IMR-90 (cell line): Measurements from ENCODE around the gene BCCIP. TPM values are rescaled to one million over a fixed set of nuclear protein-coding genes. Genes with fewer than 3 reads are reported as not detected.

Source experiments
- ATAC-seq: fragments of 200-7000 bp; cut with Tn5 transposase; 2 replicates; pipeline ENCODE4 v1.9.1; 2020; ENCODE audit warnings: low read depth, mild to moderate bottlenecking, moderate library complexity
- BruUV-seq: library from RNA; stranded (reverse); fragments of 400-500 nt; replicated peaks from 2 replicates; lab custom pipeline; 2021; lab: Mats Ljungman, UMichigan
- CTCF ChIA-PET: fragments of 300-600 bp; formaldehyde crosslinking; extraction: SDS; loops from one replicate; lab custom pipeline; 2021; ENCODE audit warnings: antibody characterized with exemption; lab: Yijun Ruan, JAX
- POLR2A ChIA-PET: fragments of 300-600 bp; sonication (Branson Sonifier 250); formaldehyde crosslinking; loops from one replicate; lab custom pipeline; 2022; ENCODE audit warnings: antibody characterized with exemption; ENCODE audit not compliant: unreplicated experiment; lab: Charles Lee
- DNase-seq: peaks from one replicate; pipeline ENCODE4 v3.0.0; 2013
- H2AFZ ChIP-seq: replicated peaks from 2 replicates; pipeline ENCODE3; 2013; ENCODE audit warnings: low read length, mild to moderate bottlenecking; ENCODE audit not compliant: poor library complexity
- H2AK5ac ChIP-seq: 2 replicates; pipeline ENCODE4 v1.6.1; 2013; ENCODE audit warnings: low read depth, low read length, inconsistent platforms
- H2AK9ac ChIP-seq: replicated peaks from 2 replicates; pipeline ENCODE3; 2013; ENCODE audit warnings: mild to moderate bottlenecking, low read depth, low read length, moderate library complexity; ENCODE audit not compliant: poor library complexity
- H2BK120ac ChIP-seq: 2 replicates; pipeline ENCODE4 v1.6.1; 2013; ENCODE audit warnings: low read depth, low read length, inconsistent platforms
- H2BK15ac ChIP-seq: 3 replicates; pipeline ENCODE4 v1.6.1; 2013; ENCODE audit warnings: low read depth, low read length, inconsistent platforms
- H2BK20ac ChIP-seq: 2 replicates; pipeline ENCODE4 v1.6.1; 2013; ENCODE audit warnings: low read depth, mild to moderate bottlenecking, inconsistent platforms, low read length, moderate library complexity
- H2BK5ac ChIP-seq: 2 replicates; pipeline ENCODE4 v1.6.1; 2013; ENCODE audit warnings: mild to moderate bottlenecking, low read depth, low read length, inconsistent platforms; ENCODE audit not compliant: poor library complexity, severe bottlenecking
- H3K14ac ChIP-seq: replicated peaks from 2 replicates; pipeline ENCODE4 v1.6.1; 2013; ENCODE audit warnings: low read depth, low read length, inconsistent platforms
- H3K18ac ChIP-seq: 2 replicates; pipeline ENCODE4 v1.6.1; 2013; ENCODE audit warnings: low read depth, low read length, control low read depth
- H3K23ac ChIP-seq: 2 replicates; pipeline ENCODE4 v1.6.1; 2013; ENCODE audit warnings: low read depth, low read length, inconsistent platforms
- H3K27ac ChIP-seq: 2 replicates; pipeline ENCODE4 v1.5.1; 2013; ENCODE audit warnings: mild to moderate bottlenecking, control low read depth, low read length; ENCODE audit not compliant: insufficient read depth
- H3K27me3 ChIP-seq: 2 replicates; pipeline ENCODE4 v1.6.1; 2013; ENCODE audit warnings: low read length; ENCODE audit not compliant: control insufficient read depth, insufficient read depth
- H3K36me3 ChIP-seq: 2 replicates; pipeline ENCODE4 v1.6.1; 2013; ENCODE audit warnings: low read length, mixed read lengths; ENCODE audit not compliant: control insufficient read depth, insufficient read depth
- H3K4ac ChIP-seq: 2 replicates; pipeline ENCODE4 v1.6.1; 2013; ENCODE audit warnings: low read depth, low read length, inconsistent platforms
- H3K4me1 ChIP-seq: 2 replicates; pipeline ENCODE4 v1.6.1; 2013; ENCODE audit warnings: low read length, mixed read lengths; ENCODE audit not compliant: control insufficient read depth, insufficient read depth
- H3K4me2 ChIP-seq: 2 replicates; pipeline ENCODE4 v1.6.1; 2013; ENCODE audit warnings: low read depth, mild to moderate bottlenecking, control low read depth, low read length, moderate library complexity
- H3K4me3 ChIP-seq: 2 replicates; pipeline ENCODE4 v1.5.1; 2013; ENCODE audit warnings: low read depth, mild to moderate bottlenecking, control low read depth, low read length, moderate library complexity; ENCODE audit not compliant: insufficient read depth
- H3K56ac ChIP-seq: 2 replicates; pipeline ENCODE4 v1.6.1; 2013; ENCODE audit warnings: low read length, inconsistent platforms; ENCODE audit not compliant: insufficient read depth; ENCODE audit errors: extremely low read depth
- H3K79me1 ChIP-seq, 2 experiments: 2 replicates each; pipeline ENCODE4 v1.6.1; 2013; ENCODE audit warnings: low read length in 2 of 2, inconsistent platforms in 1 of 2, low read depth in 1 of 2
- H3K9ac ChIP-seq: 2 replicates; pipeline ENCODE4 v1.6.1; 2013; ENCODE audit warnings: low read depth, low read length, control low read depth
- H3K9me1 ChIP-seq: 2 replicates; pipeline ENCODE4 v1.6.1; 2013; ENCODE audit warnings: low read length, inconsistent platforms; ENCODE audit not compliant: insufficient read depth
- H3K9me3 ChIP-seq: 2 replicates; pipeline ENCODE4 v1.6.1; 2013; ENCODE audit warnings: low read length; ENCODE audit not compliant: control insufficient read depth, insufficient read depth
- H4K20me1 ChIP-seq: 2 replicates; pipeline ENCODE4 v1.6.1; 2013; ENCODE audit warnings: low read length, inconsistent platforms; ENCODE audit not compliant: insufficient read depth
- H4K5ac ChIP-seq: 2 replicates; pipeline ENCODE4 v1.6.1; 2013; ENCODE audit warnings: mild to moderate bottlenecking, low read depth, low read length, control low read depth
- H4K8ac ChIP-seq, 2 experiments: 2 replicates each; pipeline ENCODE4 v1.6.1; 2013; ENCODE audit warnings: low read depth in 2 of 2, low read length in 2 of 2, control low read depth in 1 of 2, inconsistent platforms in 1 of 2
- H4K91ac ChIP-seq: 2 replicates; pipeline ENCODE4 v1.6.1; 2013; ENCODE audit warnings: low read depth, low read length, inconsistent platforms; ENCODE audit not compliant: insufficient read depth
- BHLHE40 ChIP-seq: fragments of 150-350 bp; IDR thresholded peaks from 2 replicates; pipeline ENCODE4 v1.6.1; 2016; ENCODE audit warnings: mild to moderate bottlenecking, low read depth, low read length
- CEBPB ChIP-seq: IDR thresholded peaks from 2 replicates; pipeline ENCODE4 v1.6.1; 2012; ENCODE audit warnings: low read depth, low read length, improper control_type of control experiment
- CHD1 ChIP-seq: IDR thresholded peaks from 2 replicates; pipeline ENCODE4 v1.6.1; 2012; ENCODE audit warnings: low read depth, low read length, improper control_type of control experiment
- FOS ChIP-seq: fragments of 150-350 bp; IDR thresholded peaks from 2 replicates; pipeline ENCODE4 v1.6.1; 2016; ENCODE audit warnings: low read depth, low read length
- MAFK ChIP-seq: IDR thresholded peaks from 2 replicates; pipeline ENCODE4 v1.6.1; 2012; ENCODE audit warnings: low read depth, low read length, improper control_type of control experiment
- MAZ ChIP-seq: IDR thresholded peaks from 2 replicates; pipeline ENCODE4 v1.6.1; 2012; ENCODE audit warnings: low read depth, mild to moderate bottlenecking, low read length, improper control_type of control experiment, moderate library complexity, borderline replicate concordance
- MXI1 ChIP-seq: IDR thresholded peaks from 2 replicates; pipeline ENCODE4 v1.6.1; 2012; ENCODE audit warnings: low read depth, mild to moderate bottlenecking, low read length, moderate library complexity, borderline replicate concordance
- NFE2L2 ChIP-seq: fragments of 150-350 bp; IDR thresholded peaks from 2 replicates; pipeline ENCODE4 v1.6.1; 2016; ENCODE audit warnings: low read depth, mild to moderate bottlenecking, low read length
- POLR2A ChIP-seq: IDR thresholded peaks from 2 replicates; pipeline ENCODE4 v1.6.1; 2012; ENCODE audit warnings: mild to moderate bottlenecking, low read depth, low read length
- RAD21 ChIP-seq: IDR thresholded peaks from 2 replicates; pipeline ENCODE4 v1.6.1; 2012; ENCODE audit warnings: low read length, improper control_type of control experiment
- RCOR1 ChIP-seq: IDR thresholded peaks from 2 replicates; pipeline ENCODE4 v1.6.1; 2012; ENCODE audit warnings: mild to moderate bottlenecking, low read length, improper control_type of control experiment; ENCODE audit not compliant: insufficient replicate concordance
- RFX5 ChIP-seq: IDR thresholded peaks from 2 replicates; pipeline ENCODE4 v1.8.0; 2012; ENCODE audit warnings: low read depth, mild to moderate bottlenecking, low read length, moderate library complexity
- SMC3 ChIP-seq: fragments of 150-350 bp; IDR thresholded peaks from 2 replicates; pipeline ENCODE4 v1.6.1; 2016; ENCODE audit warnings: low read depth, mild to moderate bottlenecking, antibody characterized with exemption, low read length, moderate library complexity
- WGBS, 2 experiments: methylation state at CpG; one replicate each; pipeline versions ENCODE4 v1.1.5 to v1.1.7; 2013; ENCODE audit warnings: missing lambda C conversion rate in 2 of 2; ENCODE audit not compliant: insufficient read length in 1 of 2; ENCODE audit errors: extremely low coverage in 2 of 2; 5-methylcytosine and 5-hydroxymethylcytosine counted together
- dilution Hi-C: fragments of 300-500 bp; cut with HindIII; formaldehyde crosslinking; loops from one replicate; pipeline ENCODE4 v1.14.3; 2018; ENCODE audit warnings: low sequenced_read_pairs; ENCODE audit not compliant: unreplicated experiment
- in situ Hi-C: fragments of 300-500 bp; cut with MboI; formaldehyde crosslinking; loops from 3 replicates; pipeline ENCODE4 v1.14.3; 2019; ENCODE audit warnings: low sequenced_read_pairs, inconsistent platforms, mixed read lengths
- intact Hi-C: fragments of 100-400 bp; cut with micrococcal nuclease; formaldehyde crosslinking; loops from 2 replicates; pipeline ENCODE4 v1.10.0; 2022
- polyA plus RNA-seq, 3 experiments: library from polyadenylated mRNA; depleted of rRNA; stranded (reverse); fragments of >200 nt; gene quantifications; 2 replicates each; pipeline ENCODE4 v1.2.3, GENCODE V29; 2012; ENCODE audit warnings: low replicate concordance in 1 of 3
- total RNA-seq: library from RNA; depleted of rRNA; stranded (reverse); fragments of >200 nt; gene quantifications from 2 replicates; pipeline ENCODE4 v1.2.3, GENCODE V29; 2012
- TF ChIP-seq, protein P1 (sequence below): fragments of 150-350 bp; IDR thresholded peaks from 2 replicates; pipeline ENCODE4 v1.6.1; 2017; ENCODE audit warnings: mild to moderate bottlenecking, antibody characterized with exemption, low read length, low read depth
- TF ChIP-seq, protein P2 (sequence below): fragments of 150-350 bp; IDR thresholded peaks from 2 replicates; pipeline ENCODE4 v1.6.1; 2016; ENCODE audit warnings: low read depth, mild to moderate bottlenecking, low read length, moderate library complexity, borderline replicate concordance
- TF ChIP-seq, protein P3 (sequence below): conservative IDR thresholded peaks from 2 replicates; pipeline ENCODE4 v1.5.1; 2012; ENCODE audit warnings: mild to moderate bottlenecking, low read depth, low read length, improper control_type of control experiment

The BCCIP gene
- total and polyA plus RNA-seq, 2 of the 4 experiments (the other 2 are of a cell fraction), result 31.9 to 49.2 TPM

DNA sequence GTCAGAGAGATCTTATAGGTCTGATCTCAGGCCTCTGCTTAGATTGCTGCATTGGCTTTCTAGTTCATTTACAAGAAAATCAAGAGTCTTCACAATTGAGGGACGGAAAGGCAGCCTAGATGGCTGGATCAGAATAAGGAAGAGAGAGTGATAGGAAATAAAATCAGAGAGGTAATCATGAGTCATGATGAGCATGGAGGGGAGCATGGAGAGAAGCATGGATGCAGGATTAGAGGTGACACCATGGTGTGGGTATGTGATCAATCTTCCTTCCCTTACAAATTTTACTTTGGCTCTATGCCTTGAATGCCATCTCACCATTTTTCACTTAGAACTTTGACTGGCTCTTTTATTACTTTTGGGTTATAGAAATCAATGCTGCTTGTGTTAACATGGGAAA is 1.4 kb downstream of the BCCIP start:
- Histone ChIP-seq H3K56ac (no peak overlapping the region), H3K18ac (no peak overlapping the region), H2AFZ (no peak overlapping the region), H4K5ac (no peak overlapping the region), H2BK120ac (no peak overlapping the region), H3K4me3 (peak overlapping the region; percentile 9; the same call in 1 of the 2 replicates), H2AK5ac (no peak overlapping the region), H3K14ac (no peak overlapping the region), H3K4me1 (peaks cover 6% of the 10 kb centered on the region; the same call in 1 of the 2 replicates), H2AK9ac (no peak overlapping the region), H3K23ac (no peak overlapping the region), H2BK15ac (no peak overlapping the region), H3K27ac (no peak overlapping the region), H3K9me3 (no peaks in the 10 kb centered on the region), H2BK20ac (no peak overlapping the region), H2BK5ac (no peak overlapping the region), H3K27me3 (no peaks in the 10 kb centered on the region), H3K36me3 (peaks cover 14% of the 10 kb centered on the region), H3K9me1 (no peaks in the 10 kb centered on the region), H3K79me1 (peaks cover 35 to 53% of the 10 kb centered on the region in 2 experiments), H3K9ac (no peak overlapping the region), H3K4me2 (peak overlapping the region; percentile 35; the same call in 1 of the 2 replicates), H4K91ac (no peak overlapping the region), H4K8ac (no peak overlapping the region), H3K4ac (no peak overlapping the region), H4K20me1 (peaks cover 13% of the 10 kb centered on the region; the same call in 1 of the 2 replicates)
- ChIA-PET CTCF (no interaction called here), POLR2A (no interaction called here)
- peak; percentile 61 for DNase-seq
- intact Hi-C loops, result no loop called here
- TF ChIP-seq MAFK (no peak), SMC3 (no peak), POLR2A (no peak), CHD1 (no peak), FOS (0 out of 2 replicates have a peak, but pooled peaks have one; percentile 14), MAZ (no peak), RCOR1 (no peak), NFE2L2 (peak; percentile 34; the same call in 1 of the 2 replicates), BHLHE40 (no peak), RFX5 (no peak), MXI1 (peak; percentile 45; the same call in 1 of the 2 replicates), CEBPB (no peak), RAD21 (no peak)
- TF ChIP-seq, protein P1, sequence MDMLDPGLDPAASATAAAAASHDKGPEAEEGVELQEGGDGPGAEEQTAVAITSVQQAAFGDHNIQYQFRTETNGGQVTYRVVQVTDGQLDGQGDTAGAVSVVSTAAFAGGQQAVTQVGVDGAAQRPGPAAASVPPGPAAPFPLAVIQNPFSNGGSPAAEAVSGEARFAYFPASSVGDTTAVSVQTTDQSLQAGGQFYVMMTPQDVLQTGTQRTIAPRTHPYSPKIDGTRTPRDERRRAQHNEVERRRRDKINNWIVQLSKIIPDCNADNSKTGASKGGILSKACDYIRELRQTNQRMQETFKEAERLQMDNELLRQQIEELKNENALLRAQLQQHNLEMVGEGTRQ, result no peak
- TF ChIP-seq, protein P2, sequence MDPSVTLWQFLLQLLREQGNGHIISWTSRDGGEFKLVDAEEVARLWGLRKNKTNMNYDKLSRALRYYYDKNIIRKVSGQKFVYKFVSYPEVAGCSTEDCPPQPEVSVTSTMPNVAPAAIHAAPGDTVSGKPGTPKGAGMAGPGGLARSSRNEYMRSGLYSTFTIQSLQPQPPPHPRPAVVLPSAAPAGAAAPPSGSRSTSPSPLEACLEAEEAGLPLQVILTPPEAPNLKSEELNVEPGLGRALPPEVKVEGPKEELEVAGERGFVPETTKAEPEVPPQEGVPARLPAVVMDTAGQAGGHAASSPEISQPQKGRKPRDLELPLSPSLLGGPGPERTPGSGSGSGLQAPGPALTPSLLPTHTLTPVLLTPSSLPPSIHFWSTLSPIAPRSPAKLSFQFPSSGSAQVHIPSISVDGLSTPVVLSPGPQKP, result no peak
- TF ChIP-seq, protein P3, sequence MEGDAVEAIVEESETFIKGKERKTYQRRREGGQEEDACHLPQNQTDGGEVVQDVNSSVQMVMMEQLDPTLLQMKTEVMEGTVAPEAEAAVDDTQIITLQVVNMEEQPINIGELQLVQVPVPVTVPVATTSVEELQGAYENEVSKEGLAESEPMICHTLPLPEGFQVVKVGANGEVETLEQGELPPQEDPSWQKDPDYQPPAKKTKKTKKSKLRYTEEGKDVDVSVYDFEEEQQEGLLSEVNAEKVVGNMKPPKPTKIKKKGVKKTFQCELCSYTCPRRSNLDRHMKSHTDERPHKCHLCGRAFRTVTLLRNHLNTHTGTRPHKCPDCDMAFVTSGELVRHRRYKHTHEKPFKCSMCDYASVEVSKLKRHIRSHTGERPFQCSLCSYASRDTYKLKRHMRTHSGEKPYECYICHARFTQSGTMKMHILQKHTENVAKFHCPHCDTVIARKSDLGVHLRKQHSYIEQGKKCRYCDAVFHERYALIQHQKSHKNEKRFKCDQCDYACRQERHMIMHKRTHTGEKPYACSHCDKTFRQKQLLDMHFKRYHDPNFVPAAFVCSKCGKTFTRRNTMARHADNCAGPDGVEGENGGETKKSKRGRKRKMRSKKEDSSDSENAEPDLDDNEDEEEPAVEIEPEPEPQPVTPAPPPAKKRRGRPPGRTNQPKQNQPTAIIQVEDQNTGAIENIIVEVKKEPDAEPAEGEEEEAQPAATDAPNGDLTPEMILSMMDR, result no peak
- no peak for ATAC-seq
- dilution Hi-C loops, result no loop called here
- WGBS, 2 experiments, result 71% methylated on average over 1 of the region's 1 CpG; no CpG with 5 or more reads in 1 of the 2 experiments
- in situ Hi-C loops, result no loop called here
- BruUV-seq, result TSS peak; percentile 52
